ENCODE measurements around the gene NOB1.
"Not testable (repeated sequence)": the region's sequence is repeated elsewhere in the genome, so short reads cannot be mapped to it uniquely, and the experiment has no call there.

DNA sequence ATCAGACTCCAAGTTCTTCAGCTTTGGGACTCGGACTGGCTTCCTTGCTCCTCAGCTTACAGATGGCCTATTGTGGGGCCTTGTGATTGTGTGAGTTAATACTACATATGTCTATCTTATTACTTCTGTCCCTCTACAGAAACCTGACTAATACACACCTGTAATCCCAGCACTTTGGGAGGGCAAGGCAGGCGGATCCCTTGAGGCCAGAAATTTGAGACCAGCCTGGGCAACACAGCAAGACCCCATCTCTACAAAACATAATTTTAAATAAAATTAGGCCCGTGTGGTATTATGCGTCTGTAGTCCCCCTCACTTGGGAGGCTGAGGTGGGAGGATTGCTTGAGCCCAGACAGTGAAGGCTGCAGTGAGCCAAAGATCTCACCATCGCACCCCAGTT lies 23.4 kb downstream of the NOB1 start:
- TF ChIP-seq PAX5 (IDR thresholded peaks at IDR 0.05; ENCODE audit: insufficient read depth, low read length, severe bottlenecking); POLR2A (IDR thresholded peaks at IDR 0.05; ENCODE audit: low read depth, low read length); SPI1 (IDR thresholded peaks at IDR 0.05; ENCODE audit: low read depth, low read length); TAF1 (IDR thresholded peaks at IDR 0.05; ENCODE audit: low read depth, low read length): not testable (repeated sequence)

All from GM12891 (cell line).